ENCODE data around the gene MTHFD2.
"Not testable (repeated sequence)": the region's sequence is repeated elsewhere in the genome, so short reads cannot be mapped to it uniquely, and the experiment has no call there.

DNA sequence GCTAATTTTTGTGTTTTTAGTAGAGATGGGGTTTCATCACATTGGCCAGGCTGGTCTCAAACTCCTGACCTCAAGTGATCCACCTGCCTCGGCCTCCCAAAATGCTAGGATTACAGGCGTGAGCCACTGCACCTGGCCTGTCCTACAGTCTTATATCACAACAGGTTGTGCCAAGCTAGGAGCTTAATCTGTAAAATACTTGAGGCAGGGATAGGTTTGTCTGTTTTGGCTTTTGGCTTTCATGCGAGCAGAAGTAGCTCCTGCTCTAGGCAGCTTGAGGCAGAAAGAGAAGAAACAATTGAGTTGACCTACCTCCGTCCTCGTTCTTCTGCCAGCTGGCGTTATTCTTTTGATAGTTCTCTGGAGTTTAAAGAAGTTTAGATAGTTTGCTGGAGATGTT is 17.4 kb downstream of the MTHFD2 start:
- TF ChIP-seq, protein P1, sequence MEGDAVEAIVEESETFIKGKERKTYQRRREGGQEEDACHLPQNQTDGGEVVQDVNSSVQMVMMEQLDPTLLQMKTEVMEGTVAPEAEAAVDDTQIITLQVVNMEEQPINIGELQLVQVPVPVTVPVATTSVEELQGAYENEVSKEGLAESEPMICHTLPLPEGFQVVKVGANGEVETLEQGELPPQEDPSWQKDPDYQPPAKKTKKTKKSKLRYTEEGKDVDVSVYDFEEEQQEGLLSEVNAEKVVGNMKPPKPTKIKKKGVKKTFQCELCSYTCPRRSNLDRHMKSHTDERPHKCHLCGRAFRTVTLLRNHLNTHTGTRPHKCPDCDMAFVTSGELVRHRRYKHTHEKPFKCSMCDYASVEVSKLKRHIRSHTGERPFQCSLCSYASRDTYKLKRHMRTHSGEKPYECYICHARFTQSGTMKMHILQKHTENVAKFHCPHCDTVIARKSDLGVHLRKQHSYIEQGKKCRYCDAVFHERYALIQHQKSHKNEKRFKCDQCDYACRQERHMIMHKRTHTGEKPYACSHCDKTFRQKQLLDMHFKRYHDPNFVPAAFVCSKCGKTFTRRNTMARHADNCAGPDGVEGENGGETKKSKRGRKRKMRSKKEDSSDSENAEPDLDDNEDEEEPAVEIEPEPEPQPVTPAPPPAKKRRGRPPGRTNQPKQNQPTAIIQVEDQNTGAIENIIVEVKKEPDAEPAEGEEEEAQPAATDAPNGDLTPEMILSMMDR (IDR thresholded peaks at IDR 0.05), result not testable (repeated sequence)
- TF ChIP-seq POLR2A (IDR thresholded peaks at IDR 0.05), result not testable (repeated sequence)
